Stimulated activated CD4-positive, alpha-beta T cell treated with anti-CD3 and anti-CD28 coated beads, Interleukin-15, amount 100 ng/mL, for 1 hour (primary cell): Measurements from ENCODE around the gene RNF11.
"Not testable (repeated sequence)": the region's sequence is repeated elsewhere in the genome, so short reads cannot be mapped to it uniquely, and the experiment has no call there.

ENCODE experiments used
- DNase-seq, 2 donors: peaks; one replicate each; pipeline ENCODE4 v3.0.0-alpha.2; 2020; ENCODE audit warnings: low read depth in 1 of 2, low spot score in 1 of 2

Gene RNF11

GRCh38 chr1:51227231-51227960 lies 8.7 kb upstream of the RNF11 start:
- not testable (repeated sequence) for DNase-seq

GRCh38 chr1:51228471-51228870 lies 7.6 kb upstream of the RNF11 start:
- DNase-seq, result not testable (repeated sequence)

- DNase-seq, result no peak
Observed at GRCh38 chr1:51230501-51231078, 5.5 kb upstream of the RNF11 start.

GRCh38 chr1:51231120-51231519 lies 5.0 kb upstream of the RNF11 start:
- no peak for DNase-seq

GRCh38 chr1:51231896-51232295 lies 4.2 kb upstream of the RNF11 start:
- no peak for DNase-seq

- DNase-seq, result not testable (repeated sequence)
Observed at GRCh38 chr1:51234236-51234635, 1.8 kb upstream of the RNF11 start.

- DNase-seq, result no peak
Observed at GRCh38 chr1:51234721-51235425, 1.2 kb upstream of the RNF11 start.

- peak; percentile 5 to 12 for DNase-seq
Observed at GRCh38 chr1:51236531-51237350, 668 bp downstream of the RNF11 start.

GRCh38 chr1:51237351-51238033 lies 1.4 kb downstream of the RNF11 start:
- no peak for DNase-seq

GRCh38 chr1:51238034-51238403 lies 1.9 kb downstream of the RNF11 start:
- no peak for DNase-seq

GRCh38 chr1:51240084-51240483 lies 4.0 kb downstream of the RNF11 start:
- DNase-seq, result no peak

- DNase-seq, result no peak
Observed at GRCh38 chr1:51241119-51241518, 5.0 kb downstream of the RNF11 start.

- DNase-seq, result no peak
Observed at GRCh38 chr1:51242546-51242945, 6.5 kb downstream of the RNF11 start.

- no peak for DNase-seq
Observed at GRCh38 chr1:51247022-51247421, 10.9 kb downstream of the RNF11 start.

- DNase-seq, result no peak
Observed at GRCh38 chr1:51247499-51247898, 11.4 kb downstream of the RNF11 start.

- no peak for DNase-seq
Observed at GRCh38 chr1:51249445-51249844, 13.4 kb downstream of the RNF11 start.

GRCh38 chr1:51250729-51251128 lies 14.7 kb downstream of the RNF11 start:
- DNase-seq, result not testable (repeated sequence)

GRCh38 chr1:51251165-51251564 lies 15.1 kb downstream of the RNF11 start:
- DNase-seq, result not testable (repeated sequence)

- no peak for DNase-seq
Observed at GRCh38 chr1:51252366-51252765, 16.3 kb downstream of the RNF11 start.

- DNase-seq, result no peak
Observed at GRCh38 chr1:51253691-51254090, 17.6 kb downstream of the RNF11 start.

GRCh38 chr1:51255331-51255730 lies 19.3 kb downstream of the RNF11 start:
- DNase-seq, result no peak
